WTC11 (cell line): ENCODE results near the gene FAHD2B.
"Not testable (repeated sequence)": the region's sequence is repeated elsewhere in the genome, so short reads cannot be mapped to it uniquely, and the experiment has no call there.

Experiments used
- AFF4 ChIP-seq: sonication (generic); formaldehyde crosslinking; IDR thresholded peaks from 2 replicates; pipeline ENCODE4 v1.8.1; 2023; ENCODE audit warnings: mild to moderate bottlenecking, missing genetic modification reagents, borderline replicate concordance
- ATF1 ChIP-seq: sonication (generic); formaldehyde crosslinking; IDR thresholded peaks from 2 replicates; pipeline ENCODE4 v1.8.1; 2023; ENCODE audit warnings: mild to moderate bottlenecking, moderate library complexity, missing genetic modification reagents
- ATF2 ChIP-seq: sonication (generic); formaldehyde crosslinking; IDR thresholded peaks from 2 replicates; pipeline ENCODE4 v1.8.1; 2022; ENCODE audit warnings: low read depth, missing genetic modification reagents, borderline replicate concordance
- CTCF ChIP-seq: fragments of 200-600 bp; IDR thresholded peaks from 2 replicates; pipeline ENCODE4 v1.8.0; 2022; ENCODE audit warnings: antibody characterized with exemption
- ERG ChIP-seq: fragments of 250-450 bp; sonication (Bioruptor Pico); IDR thresholded peaks from 2 replicates; pipeline ENCODE4 v1.8.0; 2021; ENCODE audit warnings: mild to moderate bottlenecking
- FOXP1 ChIP-seq: sonication (generic); formaldehyde crosslinking; IDR thresholded peaks from 2 replicates; pipeline ENCODE4 v1.8.0; 2022; ENCODE audit warnings: missing genetic modification reagents, mild to moderate bottlenecking, moderate library complexity, borderline replicate concordance
- RORB ChIP-seq: fragments of 250-450 bp; sonication (Bioruptor Pico); IDR thresholded peaks from 2 replicates; pipeline ENCODE4 v1.9.0; 2021; ENCODE audit warnings: mild to moderate bottlenecking
- SP1 ChIP-seq: sonication (generic); formaldehyde crosslinking; conservative IDR thresholded peaks from 2 replicates; pipeline ENCODE4 v1.8.1; 2022; ENCODE audit warnings: missing genetic modification reagents
- TP53 ChIP-seq: sonication (generic); formaldehyde crosslinking; IDR thresholded peaks from 2 replicates; pipeline ENCODE4 v1.8.1; 2023; ENCODE audit warnings: mild to moderate bottlenecking, missing genetic modification reagents
- ZBTB43 ChIP-seq: sonication (generic); formaldehyde crosslinking; IDR thresholded peaks from 2 replicates; pipeline ENCODE4 v1.8.1; 2023; ENCODE audit warnings: mild to moderate bottlenecking, missing genetic modification reagents

- not testable (repeated sequence) for TF ChIP-seq CTCF; TP53 (CRISPR knock-in tag); SP1; ATF2 (CRISPR knock-in tag); ERG (CRISPR knock-in tag); ATF1 (CRISPR knock-in tag); AFF4; FOXP1 (CRISPR knock-in tag); ZBTB43 (CRISPR knock-in tag); RORB (CRISPR knock-in tag)
Measured at GRCh38 chr2:97088706-97089105, 6.0 kb downstream of the FAHD2B start.
